MCF 10A (cell line): ENCODE data around the gene EXPH5. TPM values are rescaled to one million over a fixed set of nuclear protein-coding genes. Genes with fewer than 3 reads are reported as not detected.

Source experiments
- BruUV-seq: library from RNA; stranded (reverse); fragments of 400-500 nt; replicated peaks from 2 replicates; lab custom pipeline; 2021; lab: Mats Ljungman, UMichigan
- CTCF ChIA-PET: fragments of 300-600 bp; sonication (Branson Sonifier 250); formaldehyde crosslinking; extraction: SDS; loops from one replicate; lab custom pipeline; 2021; ENCODE audit warnings: antibody characterized with exemption, inconsistent platforms; lab: Yijun Ruan, JAX
- POLR2A ChIA-PET: fragments of 300-600, 350-650 bp; sonication (Branson Sonifier 250); formaldehyde crosslinking; extraction: SDS; loops from one replicate; lab custom pipeline; 2020; ENCODE audit warnings: antibody characterized with exemption, inconsistent platforms; lab: Yijun Ruan, JAX
- DNase-seq: peaks from one replicate; pipeline ENCODE4 v3.0.0-alpha.2; 2018; ENCODE audit not compliant: unreplicated experiment
- H3K27ac Mint-ChIP-seq: one replicate; pipeline ENCODE4 v1.8.0; 2022; ENCODE audit warnings: mild to moderate bottlenecking, low read depth, mixed read lengths; ENCODE audit not compliant: unreplicated experiment
- H3K27me3 Mint-ChIP-seq: one replicate; pipeline ENCODE4 v1.8.0; 2022; ENCODE audit warnings: mixed read lengths; ENCODE audit not compliant: insufficient read depth, unreplicated experiment
- H3K36me3 Mint-ChIP-seq: one replicate; pipeline ENCODE4 v1.8.0; 2022; ENCODE audit warnings: mild to moderate bottlenecking, moderate library complexity, mixed read lengths; ENCODE audit not compliant: insufficient read depth, unreplicated experiment
- H3K4me1 Mint-ChIP-seq: one replicate; pipeline ENCODE4 v1.8.0; 2022; ENCODE audit warnings: mixed read lengths; ENCODE audit not compliant: insufficient read depth, unreplicated experiment
- H3K4me3 Mint-ChIP-seq: one replicate; pipeline ENCODE4 v1.8.0; 2022; ENCODE audit warnings: mild to moderate bottlenecking, moderate library complexity, mixed read lengths; ENCODE audit not compliant: unreplicated experiment
- H3K9me3 Mint-ChIP-seq: one replicate; pipeline ENCODE4 v1.8.0; 2022; ENCODE audit warnings: mixed read lengths; ENCODE audit not compliant: unreplicated experiment
- intact Hi-C: fragments of 100-400 bp; cut with micrococcal nuclease; formaldehyde crosslinking; loops from 2 replicates; pipeline ENCODE4 v1.14.1; 2022
- total RNA-seq: library from RNA; stranded (reverse); gene quantifications from 2 replicates; pipeline ENCODE4 v1.2.3, GENCODE V29; 2022
- TF ChIP-seq, protein P1 (sequence below): fragments of 200-600 bp; IDR thresholded peaks from one replicate; pipeline ENCODE4 v1.8.0; 2022; ENCODE audit warnings: antibody characterized with exemption, mild to moderate bottlenecking; ENCODE audit not compliant: unreplicated experiment

Gene EXPH5
- total RNA-seq, 1 experiment from 2014 or later, result 9.2 TPM

DNA sequence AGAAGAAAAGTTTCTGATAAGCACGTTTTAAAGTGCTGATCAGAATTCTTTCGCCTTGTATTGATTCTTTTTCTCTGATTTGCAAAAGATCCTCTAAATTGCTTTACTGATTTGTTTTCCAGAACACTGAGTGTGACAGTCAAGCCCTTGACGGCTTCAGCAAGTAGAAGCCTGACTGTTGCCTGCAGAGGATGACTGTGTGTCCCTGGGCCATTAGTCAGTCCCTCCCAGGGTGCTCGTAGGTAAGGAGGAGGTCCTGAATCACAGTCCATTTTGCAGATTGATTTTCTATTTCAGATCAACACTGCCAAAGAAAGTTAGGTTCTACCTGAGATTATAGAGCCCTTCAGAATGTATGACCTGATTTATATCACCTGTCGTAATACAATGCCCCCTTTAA, 56.8 kb downstream of the EXPH5 start:
- Mint-ChIP-seq H3K27ac (no peak overlapping the region), H3K9me3 (no peaks in the 10 kb centered on the region), H3K4me3 (no peak overlapping the region), H3K4me1 (no peaks in the 10 kb centered on the region), H3K27me3 (no peaks in the 10 kb centered on the region), H3K36me3 (peaks cover 5% of the 10 kb centered on the region)
- intact Hi-C loops, result no loop called here
- TF ChIP-seq, protein P1, sequence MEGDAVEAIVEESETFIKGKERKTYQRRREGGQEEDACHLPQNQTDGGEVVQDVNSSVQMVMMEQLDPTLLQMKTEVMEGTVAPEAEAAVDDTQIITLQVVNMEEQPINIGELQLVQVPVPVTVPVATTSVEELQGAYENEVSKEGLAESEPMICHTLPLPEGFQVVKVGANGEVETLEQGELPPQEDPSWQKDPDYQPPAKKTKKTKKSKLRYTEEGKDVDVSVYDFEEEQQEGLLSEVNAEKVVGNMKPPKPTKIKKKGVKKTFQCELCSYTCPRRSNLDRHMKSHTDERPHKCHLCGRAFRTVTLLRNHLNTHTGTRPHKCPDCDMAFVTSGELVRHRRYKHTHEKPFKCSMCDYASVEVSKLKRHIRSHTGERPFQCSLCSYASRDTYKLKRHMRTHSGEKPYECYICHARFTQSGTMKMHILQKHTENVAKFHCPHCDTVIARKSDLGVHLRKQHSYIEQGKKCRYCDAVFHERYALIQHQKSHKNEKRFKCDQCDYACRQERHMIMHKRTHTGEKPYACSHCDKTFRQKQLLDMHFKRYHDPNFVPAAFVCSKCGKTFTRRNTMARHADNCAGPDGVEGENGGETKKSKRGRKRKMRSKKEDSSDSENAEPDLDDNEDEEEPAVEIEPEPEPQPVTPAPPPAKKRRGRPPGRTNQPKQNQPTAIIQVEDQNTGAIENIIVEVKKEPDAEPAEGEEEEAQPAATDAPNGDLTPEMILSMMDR, result no peak
- POLR2A ChIA-PET, result no interaction called here
- no TSS peak for BruUV-seq
- CTCF ChIA-PET, result no interaction called here
- no peak for DNase-seq

DNA sequence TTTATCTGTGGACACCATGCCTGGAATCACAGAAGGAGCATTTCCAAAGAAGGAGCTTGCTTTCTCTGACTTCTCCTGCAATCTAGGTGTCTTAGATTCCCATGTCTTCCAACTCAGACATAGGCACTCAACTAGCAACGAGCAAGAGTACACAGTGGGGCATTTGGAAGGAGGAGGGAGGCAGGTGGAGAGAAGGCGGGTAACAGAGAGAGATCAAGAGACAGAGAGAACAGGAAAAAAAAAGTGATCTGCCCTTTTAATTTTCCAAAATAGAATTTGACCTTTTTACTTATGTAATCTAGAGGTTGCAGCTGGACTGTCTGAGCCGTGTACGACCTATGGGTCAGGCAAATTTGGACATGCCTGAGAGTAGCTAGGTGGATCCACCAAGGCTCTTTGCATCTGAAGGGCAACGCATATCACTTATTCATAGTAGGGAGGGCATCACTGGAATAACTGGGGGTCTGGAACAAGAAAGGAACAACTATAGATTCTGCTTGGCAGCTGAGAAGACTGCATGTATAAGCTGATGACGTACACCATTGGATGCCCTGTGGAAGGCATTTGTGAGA, 58.1 kb downstream of the EXPH5 start:
- Mint-ChIP-seq H3K27me3 (no peaks in the 10 kb centered on the region), H3K9me3 (no peaks in the 10 kb centered on the region), H3K27ac (no peak overlapping the region), H3K4me1 (no peaks in the 10 kb centered on the region), H3K36me3 (peaks cover 5% of the 10 kb centered on the region), H3K4me3 (no peak overlapping the region)
- intact Hi-C loops, result no loop called here
- TF ChIP-seq, protein P1, result no peak
- BruUV-seq, result no TSS peak
- ChIA-PET CTCF (interaction anchor here (1.1 kb wide), 2 partner anchors 18 to 31 kb away, joined by 3 read pairs; no protein-coding TSS in a partner anchor), POLR2A (interaction anchor here (0.9 kb wide), 1 partner anchor 69 kb away, joined by 4 read pairs; the partner anchor contains the start of gene C11orf65)
- no peak for DNase-seq

DNA sequence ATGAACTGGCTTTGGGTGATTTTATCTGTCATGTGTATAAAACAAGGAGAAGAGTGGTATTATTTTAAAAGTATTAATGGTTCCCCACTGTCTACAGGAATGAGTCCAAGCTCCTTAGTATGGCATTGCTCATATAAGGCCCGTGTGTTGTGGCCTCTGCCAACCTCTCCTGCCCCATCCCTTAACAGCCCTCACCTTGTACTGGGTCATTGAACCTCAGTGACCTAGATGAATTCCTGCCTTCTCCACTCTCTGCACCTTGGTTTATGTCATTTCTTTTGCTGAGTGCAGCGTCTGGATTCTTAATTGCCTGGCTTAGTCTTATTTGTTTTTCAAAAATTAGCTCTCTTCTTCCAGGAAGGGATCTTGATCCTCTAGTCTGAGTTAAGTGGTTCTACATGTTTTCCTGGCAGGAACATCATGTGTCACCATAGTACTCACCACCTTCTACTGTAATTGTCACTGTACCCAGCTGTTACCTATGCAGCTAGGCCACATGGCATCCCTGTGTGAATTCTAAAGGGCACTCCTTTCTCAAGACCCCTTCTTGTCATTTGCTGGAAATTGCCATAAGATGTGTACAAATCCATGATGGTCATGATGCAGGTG, 59.2 kb downstream of the EXPH5 start:
- ChIA-PET POLR2A (no interaction called here), CTCF (interaction anchor here (1.1 kb wide), 1 partner anchor 19 kb away, joined by 3 read pairs; no protein-coding TSS in a partner anchor)
- peaks cover 5% of the 10 kb centered on the region for H3K36me3 Mint-ChIP-seq
- intact Hi-C loops, result no loop called here
- no peak overlapping the region for H3K4me3 Mint-ChIP-seq
- no peaks in the 10 kb centered on the region for H3K27me3 Mint-ChIP-seq
- no peak overlapping the region for H3K27ac Mint-ChIP-seq
- no peaks in the 10 kb centered on the region for H3K4me1 Mint-ChIP-seq
- no peaks in the 10 kb centered on the region for H3K9me3 Mint-ChIP-seq
- BruUV-seq, result no TSS peak
- no peak for DNase-seq
- TF ChIP-seq, protein P1, result no peak

DNA sequence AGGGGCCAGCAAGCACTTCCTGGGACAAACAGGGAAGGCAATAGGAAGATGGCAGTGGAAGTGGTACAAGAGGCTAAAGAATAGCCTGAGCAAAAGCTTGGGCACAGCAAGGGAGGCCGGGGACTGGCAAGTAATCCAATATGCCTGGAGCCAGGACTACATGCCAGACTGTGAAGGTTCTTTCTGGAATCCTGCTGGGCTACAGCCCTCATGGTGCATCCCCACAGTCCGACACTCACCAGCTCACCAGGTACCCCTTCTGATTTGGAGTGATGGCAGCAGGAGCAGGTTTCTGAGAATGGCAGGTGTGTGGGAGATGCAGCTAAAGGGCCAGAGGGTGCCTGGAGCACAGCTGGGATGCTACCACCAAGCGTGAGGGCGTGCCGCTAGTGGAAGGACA, 63.1 kb downstream of the EXPH5 start:
- intact Hi-C loops, result no loop called here
- no peak overlapping the region for H3K4me3 Mint-ChIP-seq
- H3K9me3 Mint-ChIP-seq, result no peaks in the 10 kb centered on the region
- no peaks in the 10 kb centered on the region for H3K4me1 Mint-ChIP-seq
- no peak overlapping the region for H3K27ac Mint-ChIP-seq
- TF ChIP-seq, protein P1, result no peak
- no peaks in the 10 kb centered on the region for H3K27me3 Mint-ChIP-seq
- no peak for DNase-seq
- BruUV-seq, result no TSS peak
- ChIA-PET CTCF (no interaction called here), POLR2A (no interaction called here)
- H3K36me3 Mint-ChIP-seq, result peaks cover 8% of the 10 kb centered on the region
